HepG2 (cell line): ENCODE data around the gene ALDH18A1. TPM values are rescaled to one million over a fixed set of nuclear protein-coding genes. Genes with fewer than 3 reads are reported as not detected.

ENCODE experiments used
- ARNT2 ChIP-seq: sonication (generic); formaldehyde crosslinking; IDR thresholded peaks from 2 replicates; pipeline ENCODE4 v1.8.0; 2022; ENCODE audit warnings: mild to moderate bottlenecking, low read depth, missing genetic modification reagents, moderate library complexity
- BORCS8-MEF2B ChIP-seq: sonication (generic); formaldehyde crosslinking; IDR thresholded peaks from 2 replicates; pipeline ENCODE4 v1.8.0; 2022; ENCODE audit warnings: mild to moderate bottlenecking, missing genetic modification reagents
- CAMTA2 ChIP-seq: sonication (generic); formaldehyde crosslinking; IDR thresholded peaks from 2 replicates; pipeline ENCODE4 v1.4.0; 2020; ENCODE audit warnings: mild to moderate bottlenecking, missing genetic modification reagents, borderline replicate concordance
- CENPT ChIP-seq: sonication (generic); formaldehyde crosslinking; IDR thresholded peaks from 2 replicates; pipeline ENCODE4 v1.8.0; 2022; ENCODE audit warnings: low read depth, mild to moderate bottlenecking, moderate library complexity, missing genetic modification reagents
- CENPX ChIP-seq: sonication (generic); formaldehyde crosslinking; IDR thresholded peaks from 2 replicates; pipeline ENCODE4 v1.9.0; 2021; ENCODE audit warnings: mild to moderate bottlenecking, missing genetic modification reagents, moderate library complexity
- CREBL2 ChIP-seq: sonication (generic); formaldehyde crosslinking; IDR thresholded peaks from 2 replicates; pipeline ENCODE4 v1.8.1; 2023; ENCODE audit warnings: missing genetic modification reagents, mild to moderate bottlenecking, borderline replicate concordance
- DMTF1 ChIP-seq: sonication (generic); formaldehyde crosslinking; IDR thresholded peaks from 2 replicates; pipeline ENCODE4 v1.4.0; 2020; ENCODE audit warnings: mild to moderate bottlenecking, missing genetic modification reagents
- ETS1 ChIP-seq: sonication (generic); formaldehyde crosslinking; IDR thresholded peaks from 2 replicates; pipeline ENCODE4 v1.4.0; 2020; ENCODE audit warnings: missing genetic modification reagents
- HES4 ChIP-seq: sonication (generic); formaldehyde crosslinking; IDR thresholded peaks from 2 replicates; pipeline ENCODE4 v1.9.0; 2021; ENCODE audit warnings: mild to moderate bottlenecking, missing genetic modification reagents, borderline replicate concordance
- KLF13 ChIP-seq: sonication (generic); formaldehyde crosslinking; IDR thresholded peaks from 2 replicates; pipeline ENCODE4 v1.4.0; 2020; ENCODE audit warnings: mild to moderate bottlenecking, missing genetic modification reagents
- MIER2 ChIP-seq: IDR thresholded peaks from 2 replicates; pipeline ENCODE4 v1.6.1; 2016; ENCODE audit warnings: missing biosample characterization, missing genetic modification reagents
- RBM39 ChIP-seq: fragments of 200-400 bp; formaldehyde crosslinking; IDR thresholded peaks from one replicate; pipeline ENCODE4 v1.6.1; 2018; ENCODE audit warnings: antibody characterized with exemption, mild to moderate bottlenecking, low read depth, low read length; ENCODE audit not compliant: poor library complexity, severe bottlenecking
- RFX5 ChIP-seq: IDR thresholded peaks from 2 replicates; pipeline ENCODE4 v1.6.1; 2011; ENCODE audit warnings: low read depth, low read length, improper control_type of control experiment
- TIGD3 ChIP-seq: sonication (generic); formaldehyde crosslinking; IDR thresholded peaks from 2 replicates; pipeline ENCODE4 v1.5.1; 2020; ENCODE audit warnings: mild to moderate bottlenecking, missing genetic modification reagents, borderline replicate concordance
- ZBTB3 ChIP-seq: sonication (generic); formaldehyde crosslinking; IDR thresholded peaks from 2 replicates; pipeline ENCODE4 v1.4.0; 2020; ENCODE audit warnings: low read depth, mild to moderate bottlenecking, moderate library complexity, missing genetic modification reagents, borderline replicate concordance
- ZBTB7A ChIP-seq: sonication (generic); formaldehyde crosslinking; IDR thresholded peaks from 2 replicates; pipeline ENCODE4 v1.8.0; 2022; ENCODE audit warnings: mild to moderate bottlenecking, missing genetic modification reagents
- ZNF143 ChIP-seq: sonication (generic); formaldehyde crosslinking; IDR thresholded peaks from 2 replicates; pipeline ENCODE4 v1.4.0; 2020; ENCODE audit warnings: missing genetic modification reagents
- ZNF331 ChIP-seq: sonication (generic); formaldehyde crosslinking; IDR thresholded peaks from 2 replicates; pipeline ENCODE4 v1.4.0; 2020; ENCODE audit warnings: missing genetic modification reagents
- ZNF354B ChIP-seq: sonication (generic); formaldehyde crosslinking; IDR thresholded peaks from 2 replicates; pipeline ENCODE4 v1.8.0; 2022; ENCODE audit warnings: mild to moderate bottlenecking, missing genetic modification reagents
- ZNF710 ChIP-seq: sonication (generic); formaldehyde crosslinking; IDR thresholded peaks from 2 replicates; pipeline ENCODE4 v1.5.0; 2020; ENCODE audit warnings: mild to moderate bottlenecking, missing genetic modification reagents, borderline replicate concordance
- ZNF749 ChIP-seq: sonication (generic); formaldehyde crosslinking; IDR thresholded peaks from 2 replicates; pipeline ENCODE4 v1.8.0; 2022; ENCODE audit warnings: mild to moderate bottlenecking, missing genetic modification reagents, moderate library complexity, borderline replicate concordance
- ZSCAN29 ChIP-seq: sonication (generic); formaldehyde crosslinking; conservative IDR thresholded peaks from 2 replicates; pipeline ENCODE4 v1.4.0; 2020; ENCODE audit warnings: mild to moderate bottlenecking, missing genetic modification reagents
- polyA plus RNA-seq, 8 experiments: library from polyadenylated mRNA; depleted of rRNA in 3 of 8; stranded (reverse) in 7 of 8; unstranded in 1 of 8; fragments of >200 nt; fragmentation: Illumina TruSeq in 4 of 8; extraction: Trizol in 4 of 8; gene quantifications; 2 replicates each; pipeline versions ENCODE4 v1.2.1 to v1.2.3, GENCODE V29; 2011 to 2016; ENCODE audit warnings: low read depth in 4 of 8, missing spikeins in 1 of 8, mixed read lengths in 1 of 8; ENCODE audit not compliant: insufficient read depth in 1 of 8
- total RNA-seq, 5 experiments: library from RNA; depleted of rRNA; stranded (reverse); fragments of >200 nt; fragmentation: Illumina TruSeq; extraction: Trizol; gene quantifications; 2 replicates each; pipeline ENCODE4 v1.2.3, GENCODE V29; 2016; ENCODE audit warnings: low read depth in 1 of 5

The ALDH18A1 gene
- total and polyA plus RNA-seq, 2 of the 13 experiments (the other 11 are each of a cell fraction or from before 2014, with no cell fraction given): 180 to 263 TPM

- TF ChIP-seq ARNT2 (0 out of 2 replicates have a peak, but pooled peaks have one; percentile 59), KLF13 (CRISPR knock-in tag) (0 out of 2 replicates have a peak, but pooled peaks have one; percentile 23), CAMTA2 (CRISPR knock-in tag) (no peak), ZBTB3 (CRISPR knock-in tag) (no peak), ZNF710 (CRISPR knock-in tag) (no peak), ZSCAN29 (no peak), ETS1 (CRISPR knock-in tag) (no peak), HES4 (CRISPR knock-in tag) (peak; percentile 58; the same call in 1 of the 2 replicates), BORCS8-MEF2B (CRISPR knock-in tag) (no peak; the same call in 1 of the 2 replicates), CREBL2 (CRISPR knock-in tag) (no peak; the same call in 1 of the 2 replicates), ZNF331 (CRISPR knock-in tag) (peak; percentile 47; the same call in 1 of the 2 replicates), CENPT (CRISPR knock-in tag) (no peak), CENPX (CRISPR knock-in tag) (no peak), TIGD3 (CRISPR knock-in tag) (no peak), DMTF1 (CRISPR knock-in tag) (no peak), RBM39 (peak; percentile 69), ZNF354B (no peak), ZNF143 (CRISPR knock-in tag) (no peak), ZBTB7A (CRISPR knock-in tag) (no peak), MIER2 (CRISPR knock-in tag) (no peak), ZNF749 (peak; percentile 53; the same call in 1 of the 2 replicates), RFX5 (no peak)
Measured at GRCh38 chr10:95656291-95657164, at the start of gene ALDH18A1 (continued).
